ENCODE data around the gene AFAP1L1.

Gene AFAP1L1

DNA sequence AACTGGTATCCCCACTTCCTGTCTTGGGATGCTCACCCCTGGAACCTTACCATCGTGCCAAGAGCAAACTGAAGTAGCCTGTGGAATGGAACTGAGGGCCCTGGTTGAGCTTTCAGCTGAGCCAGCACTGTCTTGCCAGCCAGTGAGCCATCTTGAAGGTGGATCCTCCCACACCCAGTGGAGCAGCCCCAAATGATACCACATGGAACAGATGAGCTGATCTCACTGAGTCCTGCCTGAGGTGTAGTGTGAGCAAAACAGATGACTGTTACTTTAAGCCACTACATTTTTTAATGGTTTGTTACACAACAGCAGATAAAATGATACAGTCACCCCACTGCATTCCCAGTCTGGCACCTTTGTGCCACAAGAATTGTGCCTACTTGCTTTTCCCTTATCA, 84.0 kb downstream of the AFAP1L1 start:
- no peak for DNase-seq

DNA sequence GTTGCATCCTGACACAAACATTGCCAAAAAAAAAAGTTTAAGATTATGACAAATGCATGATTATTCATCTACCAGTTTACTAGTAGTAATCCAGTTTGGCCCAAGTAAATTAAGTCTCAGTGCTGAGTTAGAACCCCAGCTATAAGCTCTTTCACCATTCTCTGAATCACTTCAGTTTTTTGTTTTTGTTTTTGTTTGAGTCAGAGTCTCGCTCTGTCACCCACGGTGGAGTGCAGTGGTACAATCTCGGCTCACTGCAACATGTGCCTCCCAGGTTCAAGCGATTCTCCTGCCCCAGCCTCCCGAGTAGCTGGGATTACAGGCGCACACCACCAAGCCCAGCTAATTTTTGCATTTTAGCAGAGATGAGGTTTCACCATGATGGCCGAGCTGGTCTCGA, 84.7 kb downstream of the AFAP1L1 start:
- no peak for DNase-seq

DNA sequence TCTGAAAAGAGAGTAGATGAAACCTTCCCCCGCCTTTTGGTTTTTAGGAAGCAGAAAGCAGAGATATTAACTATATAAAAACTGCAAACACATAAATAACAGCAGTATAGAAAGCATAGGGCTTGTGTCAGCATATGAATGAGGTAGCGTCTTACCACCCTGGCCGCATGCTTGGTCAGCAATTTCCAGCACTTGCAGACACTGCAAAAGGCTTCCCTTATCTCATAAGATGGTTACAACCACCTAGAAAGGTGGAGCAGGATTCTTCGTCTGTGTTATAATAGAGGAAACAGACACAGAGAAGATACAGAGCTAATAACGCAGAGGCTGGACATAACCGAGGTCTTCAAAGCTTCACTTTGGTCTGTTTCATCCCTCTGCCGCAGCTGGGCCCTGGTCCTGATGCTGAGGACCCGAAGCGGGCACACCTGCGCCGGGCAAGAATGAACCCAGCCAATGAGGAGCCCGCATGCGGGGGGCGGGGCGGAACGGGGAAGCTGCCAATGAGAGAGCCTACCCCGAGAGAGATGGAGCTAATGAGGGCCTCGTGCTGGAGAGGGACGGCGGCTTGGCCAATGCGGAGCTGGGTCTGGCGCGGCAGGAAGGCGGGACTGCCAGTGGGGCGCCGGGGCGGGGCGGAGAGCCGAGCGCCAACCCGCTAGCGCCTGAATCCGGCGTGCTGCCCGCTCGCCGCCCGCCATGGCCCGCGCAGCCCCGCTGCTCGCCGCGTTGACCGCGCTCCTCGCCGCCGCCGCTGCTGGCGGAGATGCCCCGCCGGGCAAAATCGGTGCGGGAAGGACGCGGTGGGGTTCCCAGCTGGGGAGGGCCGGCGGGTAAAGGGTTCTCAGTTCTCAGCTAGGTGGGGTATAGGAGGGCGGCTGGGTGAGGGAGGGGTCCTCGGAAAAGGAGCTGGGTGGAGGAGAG, 86.0 kb downstream of the AFAP1L1 start, which contains the start of gene PCYOX1L:
TSS of gene PCYOX1L (plus strand) at position 677 of the 924 bp plus-strand sequence. CDS start at position 700, 23 bp downstream.
- peak; percentile 76 for DNase-seq

DNA sequence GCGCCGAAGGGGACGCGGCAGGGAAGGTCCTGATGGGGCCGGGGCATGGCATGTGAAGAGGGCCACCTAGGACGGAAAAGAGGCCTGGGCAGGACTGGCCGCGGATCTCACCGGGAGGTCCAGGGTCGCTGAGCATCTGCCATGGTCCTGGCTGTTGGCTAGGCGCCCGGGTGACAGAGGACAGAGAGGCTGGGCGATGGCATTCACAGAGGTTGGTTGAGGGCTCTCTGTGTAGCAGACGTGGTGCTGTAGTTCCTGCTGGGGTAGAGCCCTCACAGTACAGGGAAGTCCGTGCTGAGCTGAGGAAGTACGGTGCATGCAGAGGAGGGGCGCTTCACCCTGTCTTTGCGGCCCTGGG, 86.6 kb downstream of the AFAP1L1 start:
- DNase-seq: no peak

DNA sequence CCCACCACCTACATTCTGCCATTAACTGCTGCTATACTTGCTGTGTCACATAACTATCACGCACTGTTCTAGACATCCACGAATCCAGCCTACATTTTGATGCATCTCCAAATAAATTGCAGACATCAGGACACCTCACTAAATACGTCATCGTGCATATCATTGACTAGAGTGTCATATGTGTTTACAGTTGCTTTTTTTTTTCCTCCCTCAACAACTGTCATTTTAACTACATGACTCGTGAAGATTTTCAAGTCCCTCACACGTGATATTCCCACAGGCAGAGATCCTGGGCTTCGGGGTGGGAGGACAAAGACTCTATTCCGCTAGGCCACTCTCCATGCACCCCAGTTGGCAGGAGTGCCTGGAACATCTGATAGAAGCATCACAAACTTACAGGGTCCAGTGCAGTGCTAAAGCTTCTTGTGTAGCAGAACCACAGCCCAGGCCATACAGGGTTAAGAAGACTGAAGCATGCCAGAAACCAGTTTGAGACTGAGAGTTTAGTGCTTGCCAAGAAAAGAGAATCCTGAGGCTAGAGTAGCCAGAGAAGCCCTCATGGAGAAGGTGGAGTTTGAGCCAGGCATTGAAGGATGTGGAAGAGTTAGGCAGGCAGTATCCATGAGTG, 87.3 kb downstream of the AFAP1L1 start:
- DNase-seq: no peak

DNA sequence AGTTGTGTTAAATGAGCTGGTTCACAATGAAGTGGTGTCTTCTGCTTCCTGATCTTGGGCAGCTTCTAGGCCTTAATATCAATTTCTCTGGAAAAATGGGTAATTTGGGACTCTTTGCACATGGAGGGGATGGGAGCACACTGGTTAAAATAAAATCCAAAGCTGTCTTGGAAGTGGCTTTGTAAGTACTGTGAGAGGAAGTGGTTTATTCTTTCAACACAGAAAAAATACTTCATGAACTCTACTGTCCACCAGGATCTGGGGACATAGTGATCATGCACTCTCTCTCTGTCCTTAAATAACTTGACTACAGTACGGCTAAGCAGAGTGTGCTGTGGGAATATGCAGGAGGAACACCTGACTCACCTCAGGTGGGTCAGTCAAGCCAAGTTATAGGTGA, 88.6 kb downstream of the AFAP1L1 start:
- DNase-seq: no peak

DNA sequence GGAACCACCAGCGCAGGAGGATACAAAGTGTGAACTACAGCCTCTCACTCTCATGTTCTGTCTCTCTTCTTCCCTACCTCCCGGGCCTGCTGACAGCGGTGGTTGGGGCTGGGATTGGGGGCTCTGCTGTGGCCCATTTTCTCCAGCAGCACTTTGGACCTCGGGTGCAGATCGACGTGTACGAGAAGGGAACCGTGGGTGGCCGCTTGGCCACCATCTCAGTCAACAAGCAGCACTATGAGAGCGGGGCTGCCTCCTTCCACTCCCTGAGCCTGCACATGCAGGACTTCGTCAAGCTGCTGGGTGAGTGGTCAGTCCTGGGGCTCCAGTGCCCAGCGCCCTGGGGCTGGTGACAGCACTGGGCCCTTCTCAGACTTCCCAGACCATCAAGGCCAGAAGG, 90.9 kb downstream of the AFAP1L1 start:
- no peak for DNase-seq

- DNase-seq: no peak
Measured at GRCh38 chr5:149363358-149363757, 91.7 kb downstream of the AFAP1L1 start.

DNA sequence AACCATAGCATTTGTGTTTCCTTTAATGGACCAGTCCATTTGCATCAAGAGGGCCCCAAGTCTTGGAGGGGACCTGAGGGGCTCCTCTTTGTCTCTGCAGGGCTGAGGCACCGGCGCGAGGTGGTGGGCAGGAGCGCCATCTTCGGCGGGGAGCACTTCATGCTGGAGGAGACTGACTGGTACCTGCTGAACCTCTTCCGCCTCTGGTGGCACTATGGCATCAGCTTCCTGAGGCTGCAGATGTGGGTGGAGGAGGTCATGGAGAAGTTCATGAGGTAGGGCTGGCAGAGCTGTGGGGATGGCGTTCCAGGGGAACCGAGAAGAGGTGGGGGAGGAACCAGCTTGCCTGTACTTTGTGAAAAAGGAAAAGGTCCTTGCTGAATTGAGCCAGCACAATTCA, 92.3 kb downstream of the AFAP1L1 start:
- no peak for DNase-seq

- no peak for DNase-seq
Measured at GRCh38 chr5:149364719-149365118, 93.1 kb downstream of the AFAP1L1 start.

DNA sequence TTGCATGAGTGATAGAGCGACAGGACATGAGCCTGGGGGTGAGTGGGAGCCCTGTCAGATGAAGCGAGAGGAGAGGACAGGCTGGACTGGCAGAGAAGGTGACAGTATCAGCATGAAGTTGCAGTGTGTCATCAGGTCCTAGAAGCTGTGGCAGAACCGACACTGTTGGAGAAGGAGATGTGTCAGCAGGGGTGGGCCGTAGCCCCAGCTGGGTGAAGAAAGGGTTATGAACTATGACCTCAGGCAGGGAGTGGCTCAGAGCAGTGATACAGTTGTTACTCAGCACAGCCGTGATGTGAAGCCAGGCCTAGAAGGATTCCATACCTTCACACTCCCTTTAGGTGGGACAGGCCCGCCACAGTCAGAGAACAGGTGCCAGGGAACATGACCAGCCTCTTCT, 93.8 kb downstream of the AFAP1L1 start:
- no peak for DNase-seq

DNA sequence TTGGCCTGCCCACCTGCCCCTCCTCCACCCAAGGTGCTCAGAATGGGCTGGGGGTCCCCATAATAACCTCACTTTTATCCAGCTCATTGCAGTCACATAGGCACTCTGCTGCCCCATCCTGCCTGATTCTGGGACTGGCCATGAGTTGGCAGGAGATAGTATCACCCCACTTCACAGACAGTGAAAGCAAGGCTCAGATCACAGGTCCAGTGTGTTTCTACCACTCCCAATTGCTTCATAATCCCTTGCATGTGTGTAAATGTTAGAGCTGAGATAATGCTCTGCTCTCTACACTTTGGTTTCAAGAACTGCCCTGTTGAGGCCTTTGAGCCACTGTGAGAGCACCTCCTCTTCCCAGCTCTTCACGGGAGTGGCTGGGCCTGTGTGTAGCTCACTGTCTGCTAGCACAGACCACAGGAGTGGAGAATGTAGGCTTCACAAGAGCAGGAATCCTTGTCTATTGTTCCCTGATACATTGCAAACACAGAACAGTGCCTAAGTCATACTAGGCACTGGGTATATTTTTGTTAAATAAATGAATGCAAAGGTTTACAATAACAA, 94.6 kb downstream of the AFAP1L1 start:
- DNase-seq: no peak

DNA sequence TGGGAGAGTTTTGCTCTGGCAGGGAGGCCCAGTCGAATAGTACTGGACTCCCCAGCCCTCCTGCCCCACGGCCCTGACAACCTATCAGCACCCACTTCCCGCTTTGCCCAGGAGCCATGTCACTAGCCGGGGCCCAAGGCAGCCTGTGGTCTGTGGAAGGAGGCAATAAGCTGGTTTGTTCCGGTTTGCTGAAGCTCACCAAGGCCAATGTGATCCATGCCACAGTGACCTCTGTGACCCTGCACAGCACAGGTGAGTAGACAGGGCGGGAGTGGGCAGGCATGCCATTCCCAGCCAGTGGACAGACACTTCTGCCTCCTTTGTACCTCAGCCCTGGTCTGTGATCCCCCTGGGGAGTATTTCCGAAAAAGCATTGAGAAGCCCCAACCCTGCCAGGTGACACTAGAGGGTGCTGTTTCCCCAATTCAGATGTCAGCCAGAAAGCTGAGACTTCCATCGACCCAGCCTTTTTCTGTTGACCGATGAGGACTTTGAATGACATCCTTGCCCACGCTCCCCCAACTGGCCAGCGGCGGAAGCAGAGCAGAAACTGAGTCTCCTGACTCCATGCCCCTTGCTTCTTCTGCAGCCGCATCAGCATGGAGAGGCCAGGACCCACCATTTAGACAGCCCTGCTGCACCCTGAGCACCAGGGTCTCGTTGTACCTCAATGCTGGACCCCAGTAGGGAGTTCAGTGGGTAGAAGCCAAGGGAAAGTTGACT, 95.8 kb downstream of the AFAP1L1 start:
- DNase-seq: no peak

- no peak for DNase-seq
Measured at GRCh38 chr5:149367972-149368645, 96.5 kb downstream of the AFAP1L1 start.

GRCh38 chr5:149370878-149371277, 99.2 kb downstream of the AFAP1L1 start:
- DNase-seq: no peak

GRCh38 chr5:149371296-149371962, 99.8 kb downstream of the AFAP1L1 start:
- DNase-seq: no peak

- no peak for DNase-seq
Measured at GRCh38 chr5:149372076-149372795, 100.6 kb downstream of the AFAP1L1 start.

DNA sequence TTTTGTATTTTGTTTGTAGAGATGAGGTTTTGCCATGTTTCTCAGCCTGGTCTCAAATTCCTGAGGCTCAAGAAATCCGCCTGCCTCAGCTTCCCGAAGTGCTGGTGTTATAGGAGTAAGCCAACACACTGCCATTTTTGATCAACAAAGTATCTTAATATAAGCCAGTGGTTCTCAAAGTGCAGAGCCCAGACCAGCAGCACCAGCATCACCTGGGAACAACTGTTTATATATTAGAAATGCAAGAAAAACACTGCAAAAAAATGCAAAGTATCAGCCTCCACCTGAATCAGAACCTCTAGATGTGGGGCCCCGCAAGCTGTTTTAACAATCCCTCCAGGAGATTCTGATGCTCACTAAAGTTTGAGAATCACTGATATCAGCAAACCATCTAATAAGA, 101.3 kb downstream of the AFAP1L1 start:
- DNase-seq: no peak

- DNase-seq: no peak
Measured at GRCh38 chr5:149374303-149374702, 102.6 kb downstream of the AFAP1L1 start.

DNA sequence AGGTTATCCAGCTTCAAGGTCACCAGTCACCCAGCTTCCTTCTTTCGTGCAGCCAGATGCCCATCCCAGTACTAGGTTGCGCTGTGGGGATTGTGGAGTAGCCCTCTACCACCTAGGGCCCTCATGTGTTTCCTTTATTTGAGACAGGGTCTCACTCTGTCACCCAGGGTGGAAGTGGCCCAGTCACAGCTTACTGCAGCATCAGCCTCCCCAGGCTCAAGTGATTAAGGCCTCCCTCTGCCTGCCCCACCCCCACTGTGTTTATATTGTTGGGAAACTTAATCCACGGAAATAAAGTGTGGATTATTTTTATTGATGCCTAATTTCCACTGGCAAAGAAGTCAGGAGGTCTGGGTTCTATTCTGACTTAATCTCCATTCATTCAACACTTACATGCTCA, 103.1 kb downstream of the AFAP1L1 start:
- no peak for DNase-seq

DNA sequence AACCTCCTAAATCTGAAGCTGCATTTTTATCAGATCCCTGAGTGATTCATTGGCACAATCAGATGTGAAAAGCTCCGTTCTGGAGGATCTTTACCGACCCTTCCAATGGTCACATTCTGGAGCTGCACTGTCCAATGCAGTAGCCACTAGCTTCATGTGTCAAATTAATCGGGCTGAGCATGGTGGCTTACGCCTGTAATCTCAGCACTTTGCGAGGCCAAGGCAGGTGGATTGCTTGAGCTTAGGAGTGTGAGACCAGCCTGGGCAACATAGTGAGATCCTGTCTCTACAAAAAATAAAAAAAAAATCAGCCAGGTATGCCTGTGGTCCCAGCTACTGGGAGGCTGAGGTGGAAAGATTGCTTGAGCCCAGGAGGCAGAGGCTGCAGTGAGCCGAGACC, 103.8 kb downstream of the AFAP1L1 start:
- DNase-seq: no peak

Data from GOT3 (cell line).